HG03457 (cell line): ENCODE data around the gene CACHD1.
"Not testable (repeated sequence)": the region's sequence is repeated elsewhere in the genome, so short reads cannot be mapped to it uniquely, and the experiment has no call there.

Source experiments
- ATAC-seq: cut with Tn5 transposase; IDR thresholded peaks from one replicate; pipeline ENCODE4 v1.9.1; 2021; ENCODE audit warnings: moderate number of reproducible peaks; ENCODE audit not compliant: unreplicated experiment

Gene CACHD1

GRCh38 chr1:64581135-64581842 lies 111.4 kb downstream of the CACHD1 start:
- no peak for ATAC-seq

GRCh38 chr1:64581843-64582185 lies 111.9 kb downstream of the CACHD1 start:
- ATAC-seq: no peak

GRCh38 chr1:64584479-64584878 lies 114.5 kb downstream of the CACHD1 start:
- no peak for ATAC-seq

- no peak for ATAC-seq
These were observed 118.9 kb downstream of the CACHD1 start for GRCh38 chr1:64588876-64589275.

GRCh38 chr1:64590316-64590715 lies 120.4 kb downstream of the CACHD1 start:
- ATAC-seq: no peak

GRCh38 chr1:64594446-64594845 lies 124.5 kb downstream of the CACHD1 start:
- no peak for ATAC-seq

- no peak for ATAC-seq
These were observed 126.1 kb downstream of the CACHD1 start for GRCh38 chr1:64595871-64596515.

GRCh38 chr1:64597113-64597512 lies 127.2 kb downstream of the CACHD1 start:
- no peak for ATAC-seq

GRCh38 chr1:64598100-64598571 lies 128.2 kb downstream of the CACHD1 start:
- no peak for ATAC-seq

GRCh38 chr1:64599242-64599641 lies 129.3 kb downstream of the CACHD1 start:
- ATAC-seq: no peak

GRCh38 chr1:64601207-64601606 lies 131.3 kb downstream of the CACHD1 start:
- ATAC-seq: no peak

- ATAC-seq: no peak
These were observed 138.2 kb downstream of the CACHD1 start for GRCh38 chr1:64608005-64608650.

- no peak for ATAC-seq
These were observed 138.7 kb downstream of the CACHD1 start for GRCh38 chr1:64608651-64609048.

- ATAC-seq: not testable (repeated sequence)
These were observed 141.0 kb downstream of the CACHD1 start for GRCh38 chr1:64610950-64611349.

GRCh38 chr1:64616039-64616438 lies 146.1 kb downstream of the CACHD1 start:
- no peak for ATAC-seq

- no peak for ATAC-seq
These were observed 153.8 kb downstream of the CACHD1 start for GRCh38 chr1:64623750-64624191.

GRCh38 chr1:64624218-64624713 lies 154.3 kb downstream of the CACHD1 start:
- no peak for ATAC-seq

- no peak for ATAC-seq
These were observed 154.9 kb downstream of the CACHD1 start for GRCh38 chr1:64624808-64625207.

GRCh38 chr1:64630611-64631010 lies 160.7 kb downstream of the CACHD1 start:
- ATAC-seq: no peak

GRCh38 chr1:64631346-64632034 lies 161.6 kb downstream of the CACHD1 start:
- ATAC-seq: no peak

- ATAC-seq: no peak
These were observed 163.0 kb downstream of the CACHD1 start for GRCh38 chr1:64632936-64633335.
